GM18526 (cell line): ENCODE results near the gene AGAP1.

Experiments
- POLR2A ChIP-seq: IDR thresholded peaks from 3 replicates; pipeline ENCODE4 v1.6.1; 2011; ENCODE audit not compliant: insufficient read length; ENCODE audit errors: extremely low read depth

Gene AGAP1

GRCh38 chr2:235639885-235640284 is 146.0 kb downstream of the AGAP1 start:
- TF ChIP-seq POLR2A: no peak

DNA sequence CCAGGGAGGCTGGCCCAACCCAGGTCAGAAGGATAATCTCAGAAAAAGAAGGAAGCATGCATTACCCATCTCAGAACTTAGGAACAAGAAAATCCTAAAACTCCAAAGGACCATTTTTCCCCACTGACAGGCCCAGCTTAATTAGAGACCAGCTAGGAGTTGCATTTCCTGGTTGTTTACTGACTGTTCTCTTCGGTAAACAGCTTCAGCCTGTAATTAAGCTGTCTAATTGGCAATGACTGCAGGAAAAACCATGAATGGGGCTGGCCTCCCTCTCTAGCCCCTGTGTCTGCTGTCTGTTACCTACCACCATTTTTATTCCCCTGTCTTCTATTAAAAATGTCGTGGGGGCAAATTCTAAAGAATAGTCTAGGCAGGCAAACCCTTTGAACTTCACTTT is 146.5 kb downstream of the AGAP1 start:
- no peak for TF ChIP-seq POLR2A

GRCh38 chr2:235640926-235641723 is 147.3 kb downstream of the AGAP1 start:
- no peak for TF ChIP-seq POLR2A

DNA sequence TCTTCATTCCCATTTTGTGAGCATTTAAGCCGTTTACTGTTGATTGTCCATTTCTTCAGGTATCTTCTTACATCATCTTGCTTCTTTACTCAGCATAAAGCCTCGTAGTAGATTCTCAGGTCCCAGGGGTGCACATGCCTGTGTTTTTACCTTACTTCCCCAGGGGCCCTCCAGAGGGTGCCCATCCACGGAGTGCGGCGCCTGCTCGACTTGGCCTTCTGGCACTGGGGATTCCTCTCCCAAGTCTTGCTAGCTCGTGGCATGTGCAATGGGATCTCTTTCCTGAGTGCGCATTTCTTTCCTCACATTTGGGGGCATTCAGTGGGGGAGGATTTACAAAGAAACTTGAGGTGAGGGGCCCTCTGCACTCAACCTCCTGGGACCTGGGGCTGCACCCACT is 148.1 kb downstream of the AGAP1 start:
- TF ChIP-seq POLR2A: no peak

GRCh38 chr2:235642446-235643098 is 148.7 kb downstream of the AGAP1 start:
- TF ChIP-seq POLR2A: no peak

- no peak for TF ChIP-seq POLR2A
Measured at GRCh38 chr2:235643680-235644511, 150.1 kb downstream of the AGAP1 start.

GRCh38 chr2:235647264-235647663 is 153.4 kb downstream of the AGAP1 start:
- TF ChIP-seq POLR2A: no peak

DNA sequence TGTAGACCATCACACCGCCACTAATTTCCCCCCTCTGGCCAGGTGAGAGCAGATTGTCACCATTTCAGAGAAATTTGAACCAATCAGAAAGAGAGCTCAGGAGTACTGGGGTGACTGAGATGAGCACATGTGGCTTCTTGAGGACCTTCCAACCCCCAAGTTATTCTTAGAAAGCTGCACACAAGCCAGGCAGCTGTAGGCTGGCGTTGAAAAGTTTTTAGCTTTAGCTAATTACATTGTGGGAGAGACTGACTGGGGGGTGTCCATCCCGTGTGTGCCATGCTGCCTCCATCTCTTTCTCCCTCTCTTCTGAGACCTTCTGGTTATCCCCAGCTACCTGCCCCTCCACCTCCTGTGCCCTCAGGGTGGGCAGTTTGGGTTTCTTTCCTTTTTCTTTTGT is 154.0 kb downstream of the AGAP1 start:
- TF ChIP-seq POLR2A: no peak

DNA sequence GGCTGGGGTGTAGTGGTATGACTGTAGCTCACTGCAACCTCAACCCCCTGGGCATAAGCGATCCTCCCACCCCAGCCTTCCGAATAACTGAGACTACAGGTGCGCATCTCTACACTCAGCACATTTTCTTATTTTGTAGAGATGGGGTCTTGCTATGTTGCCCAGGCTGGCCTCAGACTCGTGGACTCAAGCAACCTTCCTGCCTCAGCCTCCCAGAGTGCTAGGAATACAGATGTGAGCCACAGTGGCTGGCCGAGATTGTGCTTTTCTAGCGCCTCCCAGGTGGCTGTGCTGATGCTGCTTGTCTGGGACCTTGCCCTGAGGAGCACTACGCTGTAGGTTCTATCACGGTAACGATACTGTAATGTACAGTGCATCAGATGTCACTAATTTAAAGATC is 155.6 kb downstream of the AGAP1 start:
- TF ChIP-seq POLR2A: no peak

GRCh38 chr2:235651643-235652042 is 157.8 kb downstream of the AGAP1 start:
- TF ChIP-seq POLR2A: no peak

DNA sequence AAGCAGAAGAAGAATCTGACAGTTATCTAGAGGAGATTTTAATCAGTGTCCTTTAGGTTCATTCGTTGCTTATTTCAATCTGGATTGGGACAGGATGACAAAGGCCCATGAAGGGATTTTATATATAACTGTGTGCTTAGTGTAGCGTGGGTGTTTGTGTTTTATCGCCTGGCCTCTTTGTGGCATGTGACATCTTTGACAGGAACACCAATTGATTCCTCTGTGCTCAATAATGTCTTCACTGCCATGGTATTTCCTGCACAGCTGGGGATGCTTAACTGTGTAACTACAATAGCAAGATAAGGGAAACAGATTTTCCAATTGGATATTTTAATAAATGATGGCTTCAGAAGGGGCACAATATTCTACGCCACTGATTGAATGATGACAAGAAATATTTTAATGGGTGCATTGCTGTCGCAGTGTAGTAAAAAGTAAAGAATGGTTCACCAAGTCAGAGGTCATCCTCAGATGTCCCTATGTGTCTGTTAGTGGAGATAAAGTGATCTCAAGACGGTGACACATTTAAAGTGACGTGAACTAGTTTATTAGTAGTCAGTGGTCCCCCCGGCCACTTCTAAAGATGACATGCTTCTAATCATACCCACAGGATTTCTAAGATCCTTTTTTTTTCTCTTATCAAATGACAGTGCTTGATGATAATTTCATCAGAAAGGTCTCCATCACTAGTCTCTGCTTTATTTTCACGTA is 160.4 kb downstream of the AGAP1 start:
- no peak for TF ChIP-seq POLR2A

DNA sequence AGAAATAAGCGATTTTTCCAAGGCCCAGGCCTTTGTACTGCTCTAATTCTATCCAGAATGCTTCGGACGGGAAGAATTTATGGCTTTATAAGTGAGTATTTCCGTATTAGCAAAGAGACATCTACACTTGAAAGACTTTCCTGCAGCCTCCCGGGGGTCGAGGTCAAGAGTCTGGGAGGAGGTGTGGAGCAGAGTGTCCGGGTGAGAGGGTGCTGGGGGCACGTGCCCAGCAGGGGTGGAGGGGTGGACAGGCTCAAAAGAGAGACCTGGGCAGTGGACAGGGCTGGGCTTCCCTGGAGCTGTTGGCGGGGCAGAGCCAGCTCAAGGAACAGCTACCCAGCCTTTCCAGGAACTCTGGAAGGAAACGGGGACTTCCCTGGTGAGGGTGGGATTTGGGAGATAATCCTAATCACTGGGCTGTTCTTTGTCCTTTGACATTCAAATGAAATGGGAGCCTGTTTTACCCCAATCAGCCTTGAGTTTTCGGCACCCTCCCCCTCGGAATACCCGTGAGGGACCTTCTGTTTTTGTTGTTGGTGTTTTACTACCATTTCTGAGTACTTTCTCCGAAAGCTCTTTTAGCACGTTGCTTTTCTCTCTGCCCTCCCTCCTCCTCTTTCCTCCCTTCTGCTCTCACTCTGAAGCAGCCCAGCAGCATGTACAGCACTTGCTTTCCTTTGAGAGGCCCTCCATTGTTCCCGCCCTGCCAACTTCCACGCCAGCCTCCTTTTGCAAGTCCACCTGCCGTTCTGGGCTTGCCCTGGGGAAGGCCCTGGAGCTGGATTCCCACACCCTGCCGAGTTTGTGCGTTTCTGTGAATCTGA is 164.7 kb downstream of the AGAP1 start:
- TF ChIP-seq POLR2A: no peak

- TF ChIP-seq POLR2A: no peak
Measured at GRCh38 chr2:235659767-235660322, 166.0 kb downstream of the AGAP1 start.

DNA sequence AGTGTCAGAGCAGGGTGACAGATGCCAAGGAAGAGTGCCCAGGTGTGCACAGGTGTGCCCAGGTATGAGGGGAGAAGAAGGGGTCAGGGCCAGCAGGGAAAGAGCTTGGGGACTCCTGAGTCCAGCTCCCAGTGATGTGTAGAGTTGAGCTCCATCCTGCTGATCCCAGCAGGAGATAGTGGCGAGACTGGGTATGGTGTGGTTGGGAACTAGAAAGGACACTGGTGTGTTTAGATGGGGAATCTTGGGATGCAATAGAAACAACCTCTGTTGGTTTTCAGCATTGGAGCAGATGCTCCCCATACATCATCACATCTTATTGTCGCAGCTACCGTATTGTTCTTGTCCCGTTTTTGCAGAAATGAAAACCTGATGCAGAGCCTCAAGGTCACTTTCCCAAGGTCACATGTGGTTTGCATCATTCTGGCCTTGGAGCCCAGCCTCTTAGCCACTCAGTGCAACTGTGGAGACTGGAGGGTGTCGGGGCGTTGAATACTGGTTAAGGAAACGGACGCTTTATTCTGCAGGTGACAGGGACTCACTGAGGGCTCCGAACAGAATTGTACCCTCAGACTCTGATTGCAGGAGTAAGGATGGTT is 166.7 kb downstream of the AGAP1 start:
- TF ChIP-seq POLR2A: no peak
